Left ventricle myocardium inferior (tissue), 1 donor: ENCODE measurements around the gene POLR2J2. TPM values are rescaled to one million over a fixed set of nuclear protein-coding genes. Genes with fewer than 3 reads are reported as not detected.
"Not testable (repeated sequence)": the region's sequence is repeated elsewhere in the genome, so short reads cannot be mapped to it uniquely, and the experiment has no call there.

Experiments used
- DNase-seq: peaks from one replicate; pipeline ENCODE4 v3.0.0-alpha.2; 2020
- H3K27ac ChIP-seq: fragments of 200-600 bp; replicated peaks from 2 replicates; pipeline ENCODE4 v1.8.0; 2021
- H3K27me3 ChIP-seq: fragments of 200-600 bp; 2 replicates; pipeline ENCODE4 v1.8.0; 2021; ENCODE audit warnings: low read depth
- H3K36me3 ChIP-seq: fragments of 200-600 bp; 2 replicates; pipeline ENCODE4 v1.8.0; 2021
- H3K4me1 ChIP-seq: fragments of 200-600 bp; 2 replicates; pipeline ENCODE4 v1.8.0; 2021
- H3K4me3 ChIP-seq: fragments of 200-600 bp; 2 replicates; pipeline ENCODE4 v1.8.0; 2021; ENCODE audit warnings: mild to moderate bottlenecking, moderate library complexity
- H3K9me3 ChIP-seq: fragments of 200-600 bp; replicated peaks from 2 replicates; pipeline ENCODE4 v1.8.0; 2021
- intact Hi-C: fragments of 100-400 bp; cut with micrococcal nuclease; formaldehyde crosslinking; loops from one replicate; pipeline ENCODE4 v1.11.0; 2022
- long read RNA-seq: library from polyadenylated mRNA; unstranded; transcript quantifications from one replicate; pipeline ENCODE4 v2.0.0, GENCODE V29; 2021
- total RNA-seq: library from RNA; stranded (reverse); fragmentation: NEBNext Ultra II Directional; extraction: Animal tissue kit (Norgen Biotek cat#: 25700); gene quantifications from one replicate; pipeline ENCODE4 v1.2.1, GENCODE V29; 2021
- donor health status: DM: no; HTN: yes; CAD: no; lungs with severe emphysema.

The POLR2J2 gene
- 2.7 TPM for total RNA-seq
- long read RNA-seq, result 0 reads

- intact Hi-C loops, H3K36me3 ChIP-seq, H3K27me3 ChIP-seq, H3K9me3 ChIP-seq, H3K4me1 ChIP-seq, H3K27ac ChIP-seq: not testable (repeated sequence)
- DNase-seq, result peak; percentile 81
- H3K4me3 ChIP-seq, result peak within 1 kb of the TSS; percentile 65
These were observed at the start of gene POLR2J2 for GRCh38 chr7:102671166-102671955. TSS of gene POLR2J2 (minus strand) at chr7:102671663. CDS start at chr7:102671601, 62 bp downstream.

- H3K4me1 ChIP-seq, H3K36me3 ChIP-seq, H3K27ac ChIP-seq, DNase-seq, H3K27me3 ChIP-seq, H3K4me3 ChIP-seq, H3K9me3 ChIP-seq, intact Hi-C loops: not testable (repeated sequence)
These were observed 47.0 kb upstream of the POLR2J2 start for GRCh38 chr7:102718491-102718890.

GRCh38 chr7:102715718-102716117 is 44.3 kb upstream of the POLR2J2 start:
- intact Hi-C loops, H3K4me1 ChIP-seq: not testable (repeated sequence)

GRCh38 chr7:102714774-102715522 is 43.5 kb upstream of the POLR2J2 start:
- H3K4me3 ChIP-seq, H3K36me3 ChIP-seq, DNase-seq, H3K9me3 ChIP-seq, H3K27me3 ChIP-seq, intact Hi-C loops, H3K4me1 ChIP-seq, H3K27ac ChIP-seq: not testable (repeated sequence)

More at GRCh38 chr7:102715718-102716117, 44.3 kb upstream of the POLR2J2 start:
- not testable (repeated sequence) for DNase-seq, H3K4me3 ChIP-seq, H3K27me3 ChIP-seq, H3K36me3 ChIP-seq, H3K27ac ChIP-seq, H3K9me3 ChIP-seq

GRCh38 chr7:102713691-102714080 is 42.2 kb upstream of the POLR2J2 start:
- H3K9me3 ChIP-seq, H3K4me1 ChIP-seq, H3K27ac ChIP-seq, intact Hi-C loops, H3K36me3 ChIP-seq, DNase-seq, H3K4me3 ChIP-seq, H3K27me3 ChIP-seq: not testable (repeated sequence)

- H3K27me3 ChIP-seq, H3K27ac ChIP-seq, DNase-seq, intact Hi-C loops, H3K4me3 ChIP-seq, H3K4me1 ChIP-seq, H3K9me3 ChIP-seq, H3K36me3 ChIP-seq: not testable (repeated sequence)
These were observed 41.7 kb upstream of the POLR2J2 start for GRCh38 chr7:102713011-102713690.

- H3K27ac ChIP-seq, H3K4me3 ChIP-seq, intact Hi-C loops, H3K36me3 ChIP-seq, DNase-seq, H3K27me3 ChIP-seq, H3K4me1 ChIP-seq, H3K9me3 ChIP-seq: not testable (repeated sequence)
These were observed 27.7 kb upstream of the POLR2J2 start for GRCh38 chr7:102698962-102699750.

- H3K9me3 ChIP-seq, H3K27me3 ChIP-seq, H3K36me3 ChIP-seq, H3K4me3 ChIP-seq, DNase-seq, intact Hi-C loops, H3K4me1 ChIP-seq, H3K27ac ChIP-seq: not testable (repeated sequence)
These were observed 26.4 kb upstream of the POLR2J2 start for GRCh38 chr7:102697642-102698512.

GRCh38 chr7:102696009-102696408 is 24.5 kb upstream of the POLR2J2 start:
- H3K4me1 ChIP-seq, H3K36me3 ChIP-seq, H3K27ac ChIP-seq, H3K9me3 ChIP-seq, intact Hi-C loops, H3K4me3 ChIP-seq, DNase-seq: not testable (repeated sequence)
- H3K27me3 ChIP-seq, result peaks cover 16% of the 10 kb centered on the region

GRCh38 chr7:102695033-102695552 is 23.6 kb upstream of the POLR2J2 start:
- H3K9me3 ChIP-seq, H3K27ac ChIP-seq, H3K36me3 ChIP-seq, DNase-seq, intact Hi-C loops, H3K4me1 ChIP-seq, H3K4me3 ChIP-seq: not testable (repeated sequence)
- peaks cover 16% of the 10 kb centered on the region for H3K27me3 ChIP-seq

- H3K9me3 ChIP-seq, H3K4me1 ChIP-seq, H3K27ac ChIP-seq, H3K36me3 ChIP-seq, intact Hi-C loops, H3K4me3 ChIP-seq, DNase-seq: not testable (repeated sequence)
- H3K27me3 ChIP-seq, result peaks cover 13% of the 10 kb centered on the region
These were observed 22.5 kb upstream of the POLR2J2 start for GRCh38 chr7:102694008-102694407.

GRCh38 chr7:102690602-102691001 is 19.1 kb upstream of the POLR2J2 start:
- H3K4me1 ChIP-seq, intact Hi-C loops, H3K9me3 ChIP-seq, H3K36me3 ChIP-seq, DNase-seq, H3K27ac ChIP-seq, H3K4me3 ChIP-seq: not testable (repeated sequence)
- H3K27me3 ChIP-seq, result peaks cover 12% of the 10 kb centered on the region
